ENCODE data around the gene NFAM1.

The NFAM1 gene

GRCh38 chr22:42379966-42380537 lies 52.2 kb downstream of the NFAM1 start:
- no peak for TF ChIP-seq CTCF (IDR thresholded peaks at IDR 0.05; ENCODE audit: low read depth, low read length)
- DNase-seq (ENCODE audit: extremely low read depth, low read depth), result no peak

- TF ChIP-seq CTCF (IDR thresholded peaks at IDR 0.05; ENCODE audit: low read depth, low read length), result no peak
- DNase-seq (ENCODE audit: extremely low read depth, low read depth), result peak; percentile 75
Observed at GRCh38 chr22:42376711-42377554, 55.3 kb downstream of the NFAM1 start.

GRCh38 chr22:42375982-42376381 lies 56.2 kb downstream of the NFAM1 start:
- TF ChIP-seq CTCF (IDR thresholded peaks at IDR 0.05; ENCODE audit: low read depth, low read length), result no peak

GRCh38 chr22:42372976-42373375 lies 59.2 kb downstream of the NFAM1 start:
- DNase-seq (ENCODE audit: extremely low read depth, low read depth), result no peak
- no peak for TF ChIP-seq CTCF (IDR thresholded peaks at IDR 0.05; ENCODE audit: low read depth, low read length)

More at GRCh38 chr22:42375982-42376381, 56.2 kb downstream of the NFAM1 start:
- DNase-seq (ENCODE audit: extremely low read depth, low read depth), result no peak

GRCh38 chr22:42371501-42371900 lies 60.7 kb downstream of the NFAM1 start:
- DNase-seq (ENCODE audit: extremely low read depth, low read depth), result no peak
- no peak for TF ChIP-seq CTCF (IDR thresholded peaks at IDR 0.05; ENCODE audit: low read depth, low read length)

GRCh38 chr22:42371099-42371498 lies 61.1 kb downstream of the NFAM1 start:
- no peak for DNase-seq (ENCODE audit: extremely low read depth, low read depth)
- no peak for TF ChIP-seq CTCF (IDR thresholded peaks at IDR 0.05; ENCODE audit: low read depth, low read length)
